Keratinocyte (primary cell): ENCODE measurements around the gene PCIF1. TPM values are rescaled to one million over a fixed set of nuclear protein-coding genes. Genes with fewer than 3 reads are reported as not detected.

ENCODE experiments used
- DNase-seq: peaks from one replicate; pipeline ENCODE4 v3.0.0-alpha.2; 2011; ENCODE audit warnings: low read depth, missing footprints, low spot score
- FAIRE-seq: peaks from 2 replicates; lab custom pipeline; 2011; peaks lifted over from hg19 to GRCh38; lab: Jason Lieb, UNC
- H2AFZ ChIP-seq: 2 replicates; pipeline ENCODE4 v1.6.0; 2012; ENCODE audit warnings: low read length, control low read depth, inconsistent platforms; ENCODE audit not compliant: control insufficient read depth
- H3K27ac ChIP-seq: 2 replicates; pipeline ENCODE4 v1.5.1; 2011; ENCODE audit warnings: low read length; ENCODE audit not compliant: control insufficient read depth, insufficient read depth
- H3K27me3 ChIP-seq: 3 replicates; pipeline ENCODE4 v1.6.0; 2011; ENCODE audit warnings: low read length; ENCODE audit not compliant: control insufficient read depth, insufficient read depth; ENCODE audit errors: extremely low read depth
- H3K36me3 ChIP-seq, 2 experiments: 2 replicates in 1 of 2; 3 replicates in 1 of 2; pipeline ENCODE4 v1.5.1; 2011; ENCODE audit warnings: low read length in 2 of 2, mild to moderate bottlenecking in 1 of 2; ENCODE audit not compliant: control insufficient read depth in 2 of 2, insufficient read depth in 2 of 2; ENCODE audit errors: extremely low read depth in 1 of 2
- H3K4me1 ChIP-seq: 3 replicates; pipeline ENCODE4 v1.5.1; 2011; ENCODE audit warnings: low read length; ENCODE audit not compliant: control insufficient read depth, insufficient read depth; ENCODE audit errors: extremely low read depth
- H3K4me2 ChIP-seq: 3 replicates; pipeline ENCODE4 v1.6.0; 2011; ENCODE audit warnings: low read depth, low read length; ENCODE audit not compliant: control insufficient read depth, insufficient read depth; ENCODE audit errors: extremely low read depth
- H3K4me3 ChIP-seq, 3 experiments: fragments of 200-600 bp in 1 of 3; sonication (generic) in 1 of 3; 2 replicates in 2 of 3; 3 replicates in 1 of 3; pipeline ENCODE4 v1.5.1; 2011 to 2016; ENCODE audit warnings: low read length in 3 of 3, mild to moderate bottlenecking in 3 of 3, control low read depth in 2 of 3, inconsistent platforms in 1 of 3, low read depth in 1 of 3, mixed read lengths in 1 of 3, mixed run types in 1 of 3, moderate library complexity in 1 of 3; ENCODE audit not compliant: control insufficient read depth in 2 of 3, insufficient read depth in 2 of 3; ENCODE audit errors: extremely low read depth in 1 of 3
- H3K79me2 ChIP-seq: 2 replicates; pipeline ENCODE4 v1.6.0; 2012; ENCODE audit warnings: low read length; ENCODE audit not compliant: control insufficient read depth, insufficient read depth
- H3K9ac ChIP-seq: 3 replicates; pipeline ENCODE4 v1.6.0; 2011; ENCODE audit warnings: low read length; ENCODE audit not compliant: control insufficient read depth, insufficient read depth; ENCODE audit errors: extremely low read depth
- H3K9me1 ChIP-seq: 3 replicates; pipeline ENCODE4 v1.6.0; 2011; ENCODE audit warnings: low read length; ENCODE audit not compliant: control insufficient read depth, insufficient read depth; ENCODE audit errors: extremely low read depth
- H3K9me3 ChIP-seq: 2 replicates; pipeline ENCODE4 v1.5.1; 2012; ENCODE audit warnings: low read depth, low read length; ENCODE audit not compliant: control insufficient read depth
- H4K20me1 ChIP-seq: 3 replicates; pipeline ENCODE4 v1.6.0; 2011; ENCODE audit warnings: low read length; ENCODE audit not compliant: control insufficient read depth, insufficient read depth; ENCODE audit errors: extremely low read depth
- EZH2 ChIP-seq: IDR thresholded peaks from one replicate; pipeline ENCODE4 v1.6.1; 2012; ENCODE audit warnings: inconsistent platforms, mild to moderate bottlenecking, low read length, moderate library complexity
- dilution Hi-C: fragments of 300-500 bp; cut with MboI; formaldehyde crosslinking; loops from one replicate; pipeline ENCODE4 v1.7.0; 2020; ENCODE audit warnings: low sequenced_read_pairs; ENCODE audit not compliant: extremely low pct_ligation_motif_present
- polyA plus RNA-seq, 5 experiments: library from polyadenylated mRNA; depleted of rRNA in 3 of 5; stranded (reverse) in 3 of 5; stranded (forward) in 1 of 5; unstranded in 1 of 5; fragments of >200 nt; gene quantifications; 1 replicate in 1 of 5; 2 replicates in 3 of 5; 3 replicates in 1 of 5; pipeline versions ENCODE4 v1.2.1 to v1.2.3, GENCODE V29; 2011 to 2012; ENCODE audit warnings: missing spikeins in 2 of 5, low read depth in 1 of 5, low replicate concordance in 1 of 5
- TF ChIP-seq, protein P1 (sequence below), 3 experiments: IDR thresholded peaks in 1 of 3; conservative IDR thresholded peaks in 1 of 3; optimal IDR thresholded peaks in 1 of 3; 2 replicates in 2 of 3; 3 replicates in 1 of 3; pipeline versions ENCODE3 to v1.5.1; 2011; ENCODE audit warnings: low read length in 3 of 3, mild to moderate bottlenecking in 3 of 3, moderate library complexity in 2 of 3, control low read depth in 1 of 3, inconsistent platforms in 1 of 3; ENCODE audit not compliant: insufficient read depth in 2 of 3; ENCODE audit errors: extremely low read depth in 1 of 3

The PCIF1 gene
- polyA plus RNA-seq, 1 donor (not counting 4 experiments of a cell fraction or from before 2014, with no cell fraction given): 7.0 TPM

DNA sequence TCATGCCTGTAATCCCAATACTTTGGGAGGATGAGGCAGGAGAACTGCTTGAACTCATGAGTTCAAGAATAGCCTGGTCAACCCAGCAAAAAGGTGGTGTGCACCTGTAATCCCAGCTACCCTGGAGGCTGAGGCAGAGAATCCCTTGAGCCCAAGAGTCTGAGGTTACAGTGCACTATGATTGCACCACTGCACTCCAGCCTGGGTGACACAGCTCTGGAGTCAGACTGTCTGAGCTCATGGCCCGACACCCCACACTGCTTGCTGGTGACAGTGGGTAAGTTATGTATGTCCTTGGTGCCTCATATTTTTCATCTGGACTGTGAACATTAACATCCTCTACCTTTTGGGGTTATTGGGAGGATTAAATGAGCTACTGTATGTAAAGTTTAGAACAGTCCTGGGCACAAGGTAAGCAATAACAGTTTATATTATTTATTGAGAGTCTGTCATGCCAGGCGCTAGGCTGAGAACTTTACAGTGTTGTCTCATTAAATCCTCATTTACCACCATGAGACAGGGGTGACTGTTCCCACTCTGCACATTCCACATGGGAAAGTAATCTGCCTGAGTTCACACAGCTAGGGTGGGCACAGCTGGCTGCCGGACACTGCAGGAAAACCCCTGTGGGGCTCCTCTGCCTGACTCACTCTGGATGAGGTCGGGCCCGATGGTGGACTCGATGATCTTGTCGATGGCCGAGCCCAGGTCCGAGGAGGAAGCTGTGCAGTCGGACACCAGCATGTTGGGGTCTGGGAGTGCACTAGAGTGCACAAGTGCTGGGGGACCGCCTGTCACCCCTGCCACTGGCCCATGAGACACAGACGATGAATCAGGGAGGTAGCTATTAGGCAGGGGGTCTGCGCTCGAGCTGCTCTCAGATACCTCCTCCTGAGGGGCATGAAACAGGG lies 34.6 kb downstream of the PCIF1 start:
- Histone ChIP-seq H3K36me3 (peaks cover 35% of the 10 kb centered on the region in 2 experiments), H3K4me2 (no peak overlapping the region), H2AFZ (no peak overlapping the region), H3K27ac (no peak overlapping the region), H3K9me3 (no peaks in the 10 kb centered on the region), H3K4me3 (no peak overlapping the region), H3K79me2 (peaks cover 34% of the 10 kb centered on the region), H4K20me1 (no peaks in the 10 kb centered on the region), H3K4me1 (peaks cover 23% of the 10 kb centered on the region), H3K9me1 (no peaks in the 10 kb centered on the region), H3K27me3 (no peaks in the 10 kb centered on the region), H3K9ac (no peak overlapping the region)
- TF ChIP-seq, protein P1, sequence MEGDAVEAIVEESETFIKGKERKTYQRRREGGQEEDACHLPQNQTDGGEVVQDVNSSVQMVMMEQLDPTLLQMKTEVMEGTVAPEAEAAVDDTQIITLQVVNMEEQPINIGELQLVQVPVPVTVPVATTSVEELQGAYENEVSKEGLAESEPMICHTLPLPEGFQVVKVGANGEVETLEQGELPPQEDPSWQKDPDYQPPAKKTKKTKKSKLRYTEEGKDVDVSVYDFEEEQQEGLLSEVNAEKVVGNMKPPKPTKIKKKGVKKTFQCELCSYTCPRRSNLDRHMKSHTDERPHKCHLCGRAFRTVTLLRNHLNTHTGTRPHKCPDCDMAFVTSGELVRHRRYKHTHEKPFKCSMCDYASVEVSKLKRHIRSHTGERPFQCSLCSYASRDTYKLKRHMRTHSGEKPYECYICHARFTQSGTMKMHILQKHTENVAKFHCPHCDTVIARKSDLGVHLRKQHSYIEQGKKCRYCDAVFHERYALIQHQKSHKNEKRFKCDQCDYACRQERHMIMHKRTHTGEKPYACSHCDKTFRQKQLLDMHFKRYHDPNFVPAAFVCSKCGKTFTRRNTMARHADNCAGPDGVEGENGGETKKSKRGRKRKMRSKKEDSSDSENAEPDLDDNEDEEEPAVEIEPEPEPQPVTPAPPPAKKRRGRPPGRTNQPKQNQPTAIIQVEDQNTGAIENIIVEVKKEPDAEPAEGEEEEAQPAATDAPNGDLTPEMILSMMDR (optimal IDR thresholded peaks at IDR 0.05 in 1 of 3, IDR thresholded peaks at IDR 0.05 in 1 of 3, conservative IDR thresholded peaks at IDR 0.05 in 1 of 3; ENCODE audit: extremely low read depth in 1 of 3, insufficient read depth in 2 of 3, low read length in 3 of 3): peak in 1 of 3 experiments; percentile 10
- no peak for TF ChIP-seq EZH2
- dilution Hi-C loops: no loop called here
- FAIRE-seq: no peak
- no peak for DNase-seq

DNA sequence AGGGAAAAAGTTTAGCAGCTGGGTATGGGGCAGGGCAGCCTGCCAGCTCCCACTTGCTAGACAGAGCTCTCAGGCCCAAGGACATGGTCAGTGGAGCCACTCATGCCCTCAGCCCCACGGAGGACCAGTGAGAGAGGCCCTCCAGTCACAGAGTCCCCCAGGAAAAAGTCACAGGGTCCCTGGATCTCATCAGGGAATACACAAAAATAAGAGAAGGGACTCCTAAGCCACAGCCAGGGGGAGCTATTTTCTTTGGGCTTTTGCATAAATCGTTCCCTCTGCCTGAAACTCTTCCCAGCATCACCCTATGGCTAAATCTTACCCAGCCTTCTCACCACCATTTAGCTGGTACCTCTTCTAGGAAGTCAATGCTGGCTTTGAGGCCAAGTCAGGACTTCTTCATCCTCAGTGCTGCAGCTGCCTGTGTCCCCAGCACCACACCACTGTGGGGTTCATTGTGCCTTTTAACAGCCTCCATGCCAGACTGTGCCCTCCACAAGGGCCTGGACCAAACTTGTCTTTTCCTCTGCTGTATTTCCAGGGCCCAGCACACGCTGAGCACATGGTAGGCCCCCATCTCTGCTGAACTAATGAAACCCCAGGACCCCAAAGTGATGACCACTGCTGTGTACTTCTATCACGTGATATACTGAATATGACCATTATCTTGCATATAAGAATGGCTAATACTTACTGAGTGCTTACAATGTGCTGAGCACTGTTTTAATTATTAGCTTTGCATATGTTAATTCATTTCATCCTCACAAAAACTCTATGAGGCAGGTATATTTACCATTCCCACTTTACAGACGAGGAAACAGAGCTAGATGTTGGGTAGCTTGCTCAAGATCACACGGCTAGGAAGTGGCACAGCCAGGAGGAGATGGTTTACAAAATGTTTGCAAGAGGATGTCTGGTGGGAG lies 35.5 kb downstream of the PCIF1 start:
- dilution Hi-C loops: no loop called here
- Histone ChIP-seq H3K4me1 (peaks cover 23% of the 10 kb centered on the region), H2AFZ (no peak overlapping the region), H3K9me1 (no peaks in the 10 kb centered on the region), H3K4me3 (peak overlapping the region; percentile 86 to 94 (median 89)), H3K36me3 (peaks cover 29 to 32% of the 10 kb centered on the region in 2 experiments), H3K9ac (peak overlapping the region; percentile 100), H4K20me1 (no peaks in the 10 kb centered on the region), H3K4me2 (peak overlapping the region; percentile 95), H3K27me3 (no peaks in the 10 kb centered on the region), H3K27ac (no peak overlapping the region), H3K9me3 (no peaks in the 10 kb centered on the region), H3K79me2 (peaks cover 34% of the 10 kb centered on the region)
- TF ChIP-seq, protein P1 (optimal IDR thresholded peaks at IDR 0.05 in 1 of 3, IDR thresholded peaks at IDR 0.05 in 1 of 3, conservative IDR thresholded peaks at IDR 0.05 in 1 of 3; ENCODE audit: extremely low read depth in 1 of 3, insufficient read depth in 2 of 3, low read length in 3 of 3): peak; percentile 59 to 86 (median 75)
- no peak for TF ChIP-seq EZH2
- no peak for FAIRE-seq
- DNase-seq: no peak
